GM21447 (cell line): Measurements from ENCODE around the gene ASXL2.
A peak's percentile ranks its signal among the peaks of the same experiment; 100 is the strongest.
"Not testable (repeated sequence)": the region's sequence is repeated elsewhere in the genome, so short reads cannot be mapped to it uniquely, and the experiment has no call there.

Experiments
- ATAC-seq: cut with Tn5 transposase; IDR thresholded peaks from one replicate; pipeline ENCODE4 v1.9.1; 2021; ENCODE audit not compliant: unreplicated experiment

Gene ASXL2

GRCh38 chr2:25878361-25879132 is at the start of gene ASXL2:
Gene ASXL2 (minus strand): TSS chr2:25878487. CDS start chr2:25878222, 265 bp downstream.
- peak; percentile 84 for ATAC-seq

GRCh38 chr2:25926984-25927756 is 48.9 kb upstream of the ASXL2 start:
- no peak for ATAC-seq

- ATAC-seq: no peak
Observed at GRCh38 chr2:25922501-25922900, 44.2 kb upstream of the ASXL2 start.

GRCh38 chr2:25920786-25921415 is 42.6 kb upstream of the ASXL2 start:
- ATAC-seq: no peak

GRCh38 chr2:25920336-25920735 is 42.0 kb upstream of the ASXL2 start:
- ATAC-seq: no peak

GRCh38 chr2:25917832-25918231 is 39.5 kb upstream of the ASXL2 start:
- no peak for ATAC-seq

GRCh38 chr2:25917411-25917810 is 39.1 kb upstream of the ASXL2 start:
- not testable (repeated sequence) for ATAC-seq

- ATAC-seq: not testable (repeated sequence)
Observed at GRCh38 chr2:25915944-25916772, 37.9 kb upstream of the ASXL2 start.

- not testable (repeated sequence) for ATAC-seq
Observed at GRCh38 chr2:25915411-25915810, 37.1 kb upstream of the ASXL2 start.

- not testable (repeated sequence) for ATAC-seq
Observed at GRCh38 chr2:25913696-25913973, 35.3 kb upstream of the ASXL2 start.

GRCh38 chr2:25912851-25913695 is 34.8 kb upstream of the ASXL2 start:
- ATAC-seq: no peak

GRCh38 chr2:25909574-25909973 is 31.3 kb upstream of the ASXL2 start:
- not testable (repeated sequence) for ATAC-seq

- no peak for ATAC-seq
Observed at GRCh38 chr2:25905126-25905525, 26.8 kb upstream of the ASXL2 start.

GRCh38 chr2:25903216-25903776 is 25.0 kb upstream of the ASXL2 start:
- no peak for ATAC-seq

- no peak for ATAC-seq
Observed at GRCh38 chr2:25899404-25899970, 21.2 kb upstream of the ASXL2 start.

- no peak for ATAC-seq
Observed at GRCh38 chr2:25897506-25897905, 19.2 kb upstream of the ASXL2 start.

- ATAC-seq: not testable (repeated sequence)
Observed at GRCh38 chr2:25896308-25896707, 18.0 kb upstream of the ASXL2 start.

GRCh38 chr2:25895610-25896009 is 17.3 kb upstream of the ASXL2 start:
- no peak for ATAC-seq

GRCh38 chr2:25895018-25895417 is 16.7 kb upstream of the ASXL2 start:
- no peak for ATAC-seq
